H54 (cell line): ENCODE data around the gene AGK.

Experiments
- DNase-seq: peaks from one replicate; pipeline ENCODE4 v3.0.0; 2011; ENCODE audit warnings: low spot score, mixed read lengths; ENCODE audit not compliant: insufficient read length
- FAIRE-seq: peaks from 3 replicates; lab custom pipeline; 2011; peaks lifted over from hg19 to GRCh38; lab: Jason Lieb, UNC
- POLR2A ChIP-seq: IDR thresholded peaks from 2 replicates; pipeline ENCODE4 v1.6.1; 2011; ENCODE audit warnings: low read depth, mild to moderate bottlenecking, low read length

Gene AGK

GRCh38 chr7:141585592-141586510 is 34.6 kb downstream of the AGK start:
- no peak for TF ChIP-seq POLR2A
- FAIRE-seq (peak; percentile 73), DNase-seq (peak; percentile 29)

GRCh38 chr7:141586878-141587277 is 35.7 kb downstream of the AGK start:
- DNase-seq (no peak), FAIRE-seq (no peak)
- no peak for TF ChIP-seq POLR2A

- DNase-seq (no peak), FAIRE-seq (no peak)
- no peak for TF ChIP-seq POLR2A
Observed at GRCh38 chr7:141587304-141587703, 36.1 kb downstream of the AGK start.

GRCh38 chr7:141588912-141589311 is 37.7 kb downstream of the AGK start:
- TF ChIP-seq POLR2A = no peak
- FAIRE-seq (no peak), DNase-seq (no peak)

GRCh38 chr7:141590071-141590470 is 38.9 kb downstream of the AGK start:
- FAIRE-seq = no peak
- DNase-seq = no peak
- no peak for TF ChIP-seq POLR2A

- FAIRE-seq (no peak), DNase-seq (no peak)
- no peak for TF ChIP-seq POLR2A
Observed at GRCh38 chr7:141590666-141591065, 39.5 kb downstream of the AGK start.

- no peak for FAIRE-seq
- no peak for DNase-seq
- no peak for TF ChIP-seq POLR2A
Observed at GRCh38 chr7:141593134-141593533, 41.9 kb downstream of the AGK start.

GRCh38 chr7:141597966-141598365 is 46.8 kb downstream of the AGK start:
- FAIRE-seq (no peak), DNase-seq (no peak)
- TF ChIP-seq POLR2A = no peak

- FAIRE-seq = no peak
- TF ChIP-seq POLR2A = no peak
- DNase-seq = no peak
Observed at GRCh38 chr7:141598408-141598807, 47.2 kb downstream of the AGK start.

- DNase-seq (no peak), FAIRE-seq (no peak)
- TF ChIP-seq POLR2A = no peak
Observed at GRCh38 chr7:141600168-141601006, 49.2 kb downstream of the AGK start.

GRCh38 chr7:141609576-141609975 is 58.4 kb downstream of the AGK start:
- no peak for TF ChIP-seq POLR2A
- no peak for DNase-seq
- FAIRE-seq = no peak

- TF ChIP-seq POLR2A = no peak
- DNase-seq = no peak
- FAIRE-seq = no peak
Observed at GRCh38 chr7:141610671-141611070, 59.5 kb downstream of the AGK start.

- no peak for TF ChIP-seq POLR2A
- no peak for DNase-seq
- no peak for FAIRE-seq
Observed at GRCh38 chr7:141612861-141613260, 61.7 kb downstream of the AGK start.

- FAIRE-seq (no peak), DNase-seq (no peak)
- TF ChIP-seq POLR2A = no peak
Observed at GRCh38 chr7:141617280-141617679, 66.1 kb downstream of the AGK start.
